Measurements from ENCODE around the gene COL9A1. TPM values are rescaled to one million over a fixed set of nuclear protein-coding genes. Genes with fewer than 3 reads are reported as not detected.

COL9A1 gene
- total and polyA plus RNA-seq, 3 experiments from 2014 or later = not detected

DNA sequence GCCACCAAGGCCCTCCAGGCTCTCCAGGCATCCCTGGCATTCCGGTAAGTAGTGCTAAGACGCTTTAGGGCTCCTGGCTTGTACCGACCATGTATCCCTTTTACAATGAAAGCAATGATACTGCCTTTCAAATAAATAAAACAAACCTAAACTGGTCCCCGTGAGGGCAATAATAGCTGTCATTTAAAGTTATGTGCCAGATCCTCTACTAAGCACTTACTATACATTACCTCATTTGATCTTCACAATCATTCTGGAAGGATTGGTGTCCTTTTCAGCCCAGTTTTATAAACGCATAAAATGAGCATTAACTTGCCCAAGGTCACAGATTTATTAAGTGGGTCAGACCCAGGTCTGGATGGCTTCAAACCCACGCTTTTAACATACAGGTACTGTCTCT is 114.7 kb downstream of the COL9A1 start:
- DNase-seq = no peak
- H3K9me3 ChIP-seq (ENCODE audit: low read length) = no peaks in the 10 kb centered on the region
- no peaks in the 10 kb centered on the region for H3K36me3 ChIP-seq (ENCODE audit: insufficient read depth, low read length)
- no peak overlapping the region for H3K27ac Mint-ChIP-seq
- ChIA-PET CTCF (no interaction called here), POLR2A (no interaction called here)
- no peaks in the 10 kb centered on the region for H3K4me1 Mint-ChIP-seq
- no peaks in the 10 kb centered on the region for H3K4me1 ChIP-seq (ENCODE audit: insufficient read depth, low read length)
- H3K9me3 Mint-ChIP-seq = no peaks in the 10 kb centered on the region
- H3K27ac ChIP-seq (ENCODE audit: low read depth, low read length) = no peak overlapping the region
- no peak overlapping the region for H3K4me3 Mint-ChIP-seq
- H3K36me3 Mint-ChIP-seq = no peaks in the 10 kb centered on the region
- peaks cover 2 to 6% of the 10 kb centered on the region in 2 donors for H3K27me3 Mint-ChIP-seq
- H3K27me3 ChIP-seq (ENCODE audit: insufficient read depth, low read length, poor library complexity, severe bottlenecking) = no peaks in the 10 kb centered on the region
- no peak overlapping the region for H3K4me3 ChIP-seq (ENCODE audit: low read length)

DNA sequence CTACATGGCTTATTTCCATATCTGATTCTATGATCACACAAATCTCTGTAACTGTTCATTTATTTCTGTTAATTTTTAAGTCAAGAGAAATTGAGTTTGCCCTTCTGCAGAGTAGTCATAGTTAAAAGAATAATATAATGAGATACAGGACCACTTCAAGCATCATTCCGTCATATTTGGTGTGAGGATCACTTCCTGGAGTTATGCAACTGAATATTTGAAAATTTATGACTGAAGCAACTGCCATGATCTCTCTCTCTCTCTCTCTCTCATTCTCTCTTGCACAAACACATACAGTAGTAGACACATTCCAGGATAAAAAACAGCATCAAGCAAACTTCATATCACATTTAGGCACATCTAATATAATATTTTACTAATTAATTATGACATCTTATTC is 116.4 kb downstream of the COL9A1 start:
- CTCF ChIA-PET = no interaction called here
- H3K9me3 Mint-ChIP-seq = no peaks in the 10 kb centered on the region

DNA sequence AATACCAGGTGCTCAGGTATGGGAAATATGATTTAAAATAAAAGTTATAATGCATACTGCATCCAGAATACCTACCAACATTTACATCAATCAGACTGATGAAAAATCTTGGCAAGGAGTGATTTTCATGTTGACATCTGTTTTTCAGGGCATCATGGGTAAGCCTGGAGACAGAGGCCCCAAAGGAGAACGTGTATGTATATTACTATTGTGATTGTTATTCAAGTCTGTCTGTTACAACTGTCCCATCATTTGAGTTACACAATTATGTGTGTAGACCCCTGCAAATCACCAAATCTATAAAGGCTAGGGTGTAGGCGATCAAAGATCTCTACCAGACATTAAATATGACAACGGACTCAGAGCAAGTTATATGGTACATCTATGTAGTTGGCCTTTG is 118.2 kb downstream of the COL9A1 start:
- ChIA-PET POLR2A (no interaction called here), CTCF (no interaction called here)
- Histone ChIP-seq H3K4me3 (ENCODE audit: low read length) (no peak overlapping the region), H3K27ac (ENCODE audit: low read depth, low read length) (no peak overlapping the region), H3K27me3 (ENCODE audit: insufficient read depth, low read length, poor library complexity, severe bottlenecking) (no peaks in the 10 kb centered on the region), H3K9me3 (ENCODE audit: low read length) (no peaks in the 10 kb centered on the region), H3K36me3 (ENCODE audit: insufficient read depth, low read length) (no peaks in the 10 kb centered on the region), H3K4me1 (ENCODE audit: insufficient read depth, low read length) (no peaks in the 10 kb centered on the region)
- Mint-ChIP-seq H3K36me3 (no peaks in the 10 kb centered on the region), H3K27me3 (no peaks in the 10 kb centered on the region), H3K27ac (no peak overlapping the region), H3K4me1 (no peaks in the 10 kb centered on the region), H3K9me3 (no peaks in the 10 kb centered on the region), H3K4me3 (no peak overlapping the region)
- DNase-seq = no peak

More for the DNA sequence above, 116.4 kb downstream of the COL9A1 start:
- Mint-ChIP-seq H3K4me3 (no peak overlapping the region), H3K27me3 (no peaks in the 10 kb centered on the region), H3K4me1 (no peaks in the 10 kb centered on the region), H3K27ac (no peak overlapping the region), H3K36me3 (no peaks in the 10 kb centered on the region)
- H3K4me3 ChIP-seq (ENCODE audit: low read length) = no peak overlapping the region
- H3K36me3 ChIP-seq (ENCODE audit: insufficient read depth, low read length) = no peaks in the 10 kb centered on the region
- no peaks in the 10 kb centered on the region for H3K27me3 ChIP-seq (ENCODE audit: insufficient read depth, low read length, poor library complexity, severe bottlenecking)
- no peak for DNase-seq
- POLR2A ChIA-PET = no interaction called here
- no peaks in the 10 kb centered on the region for H3K9me3 ChIP-seq (ENCODE audit: low read length)
- H3K27ac ChIP-seq (ENCODE audit: low read depth, low read length) = no peak overlapping the region
- no peaks in the 10 kb centered on the region for H3K4me1 ChIP-seq (ENCODE audit: insufficient read depth, low read length)

DNA sequence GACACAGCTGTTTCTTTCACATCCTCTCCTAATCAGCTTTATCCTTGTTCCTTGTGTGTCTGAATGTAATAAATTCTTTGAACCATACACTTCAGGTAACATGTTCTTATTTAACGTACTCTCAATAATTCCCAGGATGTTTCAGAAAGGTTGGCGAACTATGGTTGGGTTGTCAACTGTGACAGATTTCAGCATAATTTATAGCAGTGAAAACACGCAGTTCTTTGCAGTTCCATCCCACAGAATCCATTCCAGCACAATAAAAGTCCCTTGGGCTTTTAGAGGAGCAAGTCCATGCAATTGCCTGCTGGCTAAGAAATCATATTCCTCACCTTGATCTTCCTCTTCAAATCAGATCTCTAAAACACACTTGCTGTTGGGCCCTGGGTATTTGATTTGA is 119.3 kb downstream of the COL9A1 start:
- no peaks in the 10 kb centered on the region for H3K4me1 Mint-ChIP-seq
- Histone ChIP-seq H3K27me3 (ENCODE audit: insufficient read depth, low read length, poor library complexity, severe bottlenecking) (no peaks in the 10 kb centered on the region), H3K27ac (ENCODE audit: low read depth, low read length) (no peak overlapping the region), H3K4me1 (ENCODE audit: insufficient read depth, low read length) (no peaks in the 10 kb centered on the region), H3K9me3 (ENCODE audit: low read length) (no peaks in the 10 kb centered on the region), H3K36me3 (ENCODE audit: insufficient read depth, low read length) (no peaks in the 10 kb centered on the region), H3K4me3 (ENCODE audit: low read length) (no peak overlapping the region)
- H3K9me3 Mint-ChIP-seq = no peaks in the 10 kb centered on the region
- H3K27ac Mint-ChIP-seq = no peak overlapping the region
- ChIA-PET CTCF (no interaction called here), POLR2A (no interaction called here)
- H3K27me3 Mint-ChIP-seq = peaks cover 0 to 3% of the 10 kb centered on the region in 2 donors
- no peaks in the 10 kb centered on the region for H3K36me3 Mint-ChIP-seq
- DNase-seq = no peak
- no peak overlapping the region for H3K4me3 Mint-ChIP-seq

DNA sequence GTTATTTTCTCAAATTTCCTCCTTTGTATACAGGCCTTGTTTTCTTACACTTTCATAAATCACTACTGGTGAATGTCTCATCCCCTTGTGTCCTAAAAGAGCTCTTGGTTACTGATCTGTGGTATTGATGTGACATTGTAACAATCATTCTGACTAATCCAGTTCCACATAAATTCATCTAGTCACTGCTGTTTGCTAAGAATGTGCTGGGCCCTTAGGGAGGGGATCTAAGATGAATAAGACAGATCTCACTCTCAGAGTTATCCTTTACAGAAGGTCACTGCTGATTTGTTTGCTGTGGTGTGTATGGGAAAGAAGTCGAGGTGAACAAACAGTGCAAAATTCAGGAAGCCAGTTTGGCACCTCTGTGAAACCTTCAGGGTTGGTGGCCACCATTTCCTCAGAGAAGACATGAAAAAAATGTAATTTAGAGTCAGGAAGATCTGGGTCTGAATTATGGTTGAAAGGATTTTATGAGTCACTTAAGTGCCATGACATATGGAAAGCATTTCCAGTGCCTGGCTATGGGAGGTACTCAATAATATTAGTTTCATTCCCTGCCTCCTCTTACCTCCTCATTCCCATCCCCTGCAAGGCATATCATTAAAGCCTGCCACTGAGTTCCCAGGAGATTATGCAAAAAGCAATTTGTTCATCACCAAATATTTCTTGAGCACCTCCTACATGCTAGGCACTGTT is 121.8 kb downstream of the COL9A1 start:
- H3K27me3 ChIP-seq (ENCODE audit: insufficient read depth, low read length, poor library complexity, severe bottlenecking) = no peaks in the 10 kb centered on the region
- no peaks in the 10 kb centered on the region for H3K4me1 ChIP-seq (ENCODE audit: insufficient read depth, low read length)
- H3K9me3 ChIP-seq (ENCODE audit: low read length) = no peaks in the 10 kb centered on the region
- POLR2A ChIA-PET = no interaction called here
- no peak for DNase-seq
- Mint-ChIP-seq H3K27me3 (peaks cover 0 to 3% of the 10 kb centered on the region in 2 donors), H3K27ac (no peak overlapping the region), H3K4me3 (no peak overlapping the region), H3K36me3 (no peaks in the 10 kb centered on the region), H3K9me3 (no peaks in the 10 kb centered on the region), H3K4me1 (no peaks in the 10 kb centered on the region)
- no peak overlapping the region for H3K4me3 ChIP-seq (ENCODE audit: low read length)
- no peak overlapping the region for H3K27ac ChIP-seq (ENCODE audit: low read depth, low read length)
- no peaks in the 10 kb centered on the region for H3K36me3 ChIP-seq (ENCODE audit: insufficient read depth, low read length)
- CTCF ChIA-PET = no interaction called here

DNA sequence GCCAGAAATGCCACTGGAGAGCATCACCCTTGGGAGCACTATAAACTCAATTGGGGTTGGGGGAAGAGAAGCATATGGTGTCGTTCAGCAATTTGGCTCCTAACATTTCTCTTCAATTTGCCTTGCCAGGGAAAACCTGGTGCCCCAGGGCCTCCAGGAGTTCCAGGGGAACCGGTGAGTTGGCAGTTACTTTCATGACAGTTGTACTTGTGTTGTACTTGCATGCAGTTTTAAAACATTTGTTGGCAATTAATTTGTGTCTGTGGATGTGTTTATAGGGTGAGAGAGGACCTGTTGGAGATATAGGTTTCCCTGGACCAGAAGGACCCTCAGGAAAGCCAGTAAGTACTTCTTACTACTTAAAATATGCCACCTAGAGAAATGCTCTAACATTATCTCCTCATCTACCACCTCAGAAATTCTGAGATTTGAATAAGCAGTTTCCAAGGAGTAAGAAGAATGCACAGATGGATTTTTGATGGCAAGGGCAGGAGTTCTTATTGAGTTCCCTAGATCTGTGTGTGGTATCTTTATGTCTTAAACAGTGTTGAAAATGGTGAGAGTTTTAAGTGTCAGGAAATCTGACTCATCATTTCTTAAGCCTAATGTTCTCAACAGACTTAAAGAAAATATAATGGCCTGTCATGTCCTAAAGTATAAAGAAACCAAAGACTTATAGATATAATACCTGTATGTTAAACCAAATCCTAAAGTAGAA is 122.5 kb downstream of the COL9A1 start:
- H3K4me3 ChIP-seq (ENCODE audit: low read length) = no peak overlapping the region
- H3K4me3 Mint-ChIP-seq = no peak overlapping the region
- no peaks in the 10 kb centered on the region for H3K4me1 Mint-ChIP-seq
- H3K4me1 ChIP-seq (ENCODE audit: insufficient read depth, low read length) = no peaks in the 10 kb centered on the region
- no peaks in the 10 kb centered on the region for H3K27me3 ChIP-seq (ENCODE audit: insufficient read depth, low read length, poor library complexity, severe bottlenecking)
- H3K27ac Mint-ChIP-seq = no peak overlapping the region
- H3K9me3 ChIP-seq (ENCODE audit: low read length) = no peaks in the 10 kb centered on the region
- CTCF ChIA-PET = no interaction called here
- no peaks in the 10 kb centered on the region for H3K36me3 ChIP-seq (ENCODE audit: insufficient read depth, low read length)
- no peak for DNase-seq
- no peak overlapping the region for H3K27ac ChIP-seq (ENCODE audit: low read depth, low read length)
- H3K27me3 Mint-ChIP-seq = peaks cover 0 to 3% of the 10 kb centered on the region in 2 donors
- no peaks in the 10 kb centered on the region for H3K9me3 Mint-ChIP-seq
- POLR2A ChIA-PET = no interaction called here
- no peaks in the 10 kb centered on the region for H3K36me3 Mint-ChIP-seq

DNA sequence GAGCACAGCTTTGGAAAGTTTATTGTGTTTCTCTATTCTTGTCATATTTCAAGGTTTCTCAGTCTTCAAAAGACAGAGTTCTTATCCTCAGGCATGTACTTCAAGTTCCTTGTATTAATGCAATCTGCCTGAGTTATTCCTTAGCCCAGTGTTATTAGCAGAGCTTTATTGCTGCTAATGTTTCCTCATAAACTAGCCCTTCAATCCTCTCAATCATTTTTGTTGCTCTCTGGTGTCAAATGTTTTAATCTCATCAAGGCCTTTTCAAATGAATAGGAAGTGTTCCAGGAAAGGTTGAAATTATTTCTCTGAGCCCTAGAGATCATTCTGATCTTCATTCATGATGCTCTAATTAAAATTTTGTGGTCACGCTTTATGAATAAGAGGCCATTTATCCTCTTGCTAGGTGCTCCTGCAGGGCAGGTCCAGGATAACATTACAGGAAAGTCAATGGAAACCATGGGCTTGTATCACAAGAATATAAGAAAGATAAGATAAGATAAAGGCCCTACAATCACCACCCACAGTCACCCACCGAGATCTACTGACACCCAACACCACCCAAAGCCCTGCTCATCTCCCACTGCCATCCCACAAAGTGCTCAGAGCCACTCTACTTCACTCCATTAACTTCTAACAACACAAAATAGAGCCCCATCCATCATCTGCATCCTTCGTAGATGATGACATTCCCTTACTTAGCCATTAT is 125.9 kb downstream of the COL9A1 start:
- CTCF ChIA-PET = no interaction called here
- Mint-ChIP-seq H3K27me3 (peaks cover 0 to 5% of the 10 kb centered on the region in 2 donors), H3K36me3 (no peaks in the 10 kb centered on the region), H3K9me3 (no peaks in the 10 kb centered on the region), H3K4me3 (no peak overlapping the region), H3K4me1 (no peaks in the 10 kb centered on the region), H3K27ac (peak overlapping the region in 1 of 8 donors; percentile 7)
- DNase-seq = no peak
- no peak overlapping the region for H3K27ac ChIP-seq (ENCODE audit: low read depth, low read length)
- POLR2A ChIA-PET = no interaction called here
- no peaks in the 10 kb centered on the region for H3K36me3 ChIP-seq (ENCODE audit: insufficient read depth, low read length)
- no peaks in the 10 kb centered on the region for H3K4me1 ChIP-seq (ENCODE audit: insufficient read depth, low read length)
- no peak overlapping the region for H3K4me3 ChIP-seq (ENCODE audit: low read length)
- H3K9me3 ChIP-seq (ENCODE audit: low read length) = no peaks in the 10 kb centered on the region
- H3K27me3 ChIP-seq (ENCODE audit: insufficient read depth, low read length, poor library complexity, severe bottlenecking) = no peaks in the 10 kb centered on the region

DNA sequence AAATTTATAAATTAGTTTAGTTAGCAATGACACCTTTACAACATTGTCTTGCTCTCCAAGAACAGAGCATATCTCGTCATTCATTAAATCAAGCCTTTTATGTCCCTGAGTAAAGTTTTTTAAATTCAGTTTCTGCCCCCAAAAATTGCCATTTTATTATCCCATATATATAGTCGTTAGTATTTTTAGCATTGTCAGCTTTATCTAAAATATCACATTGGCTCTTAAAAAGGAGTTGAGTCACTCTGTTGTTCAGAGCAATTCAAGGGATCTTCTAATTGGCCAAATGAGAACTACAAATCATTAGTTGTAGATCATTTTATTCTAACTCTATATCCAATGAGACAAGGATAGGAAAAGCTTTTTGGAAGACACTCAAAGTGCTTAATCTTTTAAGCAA is 127.1 kb downstream of the COL9A1 start:
- H3K4me1 Mint-ChIP-seq = no peaks in the 10 kb centered on the region
- CTCF ChIA-PET = no interaction called here
- no peak for DNase-seq
- H3K27ac Mint-ChIP-seq = no peak overlapping the region
- no peaks in the 10 kb centered on the region for H3K9me3 Mint-ChIP-seq
- no peak overlapping the region for H3K4me3 ChIP-seq (ENCODE audit: low read length)
- no peaks in the 10 kb centered on the region for H3K4me1 ChIP-seq (ENCODE audit: insufficient read depth, low read length)
- H3K36me3 ChIP-seq (ENCODE audit: insufficient read depth, low read length) = no peaks in the 10 kb centered on the region
- no peaks in the 10 kb centered on the region for H3K36me3 Mint-ChIP-seq
- no peaks in the 10 kb centered on the region for H3K9me3 ChIP-seq (ENCODE audit: low read length)
- POLR2A ChIA-PET = no interaction called here
- no peaks in the 10 kb centered on the region for H3K27me3 ChIP-seq (ENCODE audit: insufficient read depth, low read length, poor library complexity, severe bottlenecking)
- H3K27me3 Mint-ChIP-seq = peaks cover 3 to 5% of the 10 kb centered on the region in 2 donors
- no peak overlapping the region for H3K27ac ChIP-seq (ENCODE audit: low read depth, low read length)
- H3K4me3 Mint-ChIP-seq = no peak overlapping the region

Measured in CD8-positive, alpha-beta memory T cell (primary cell).